HG03139 (cell line): Measurements from ENCODE around the gene PPAN.
A peak's percentile ranks its signal among the peaks of the same experiment; 100 is the strongest.

Experiments
- ATAC-seq: cut with Tn5 transposase; IDR thresholded peaks from one replicate; pipeline ENCODE4 v1.9.1; 2021; ENCODE audit not compliant: unreplicated experiment

Gene PPAN

DNA sequence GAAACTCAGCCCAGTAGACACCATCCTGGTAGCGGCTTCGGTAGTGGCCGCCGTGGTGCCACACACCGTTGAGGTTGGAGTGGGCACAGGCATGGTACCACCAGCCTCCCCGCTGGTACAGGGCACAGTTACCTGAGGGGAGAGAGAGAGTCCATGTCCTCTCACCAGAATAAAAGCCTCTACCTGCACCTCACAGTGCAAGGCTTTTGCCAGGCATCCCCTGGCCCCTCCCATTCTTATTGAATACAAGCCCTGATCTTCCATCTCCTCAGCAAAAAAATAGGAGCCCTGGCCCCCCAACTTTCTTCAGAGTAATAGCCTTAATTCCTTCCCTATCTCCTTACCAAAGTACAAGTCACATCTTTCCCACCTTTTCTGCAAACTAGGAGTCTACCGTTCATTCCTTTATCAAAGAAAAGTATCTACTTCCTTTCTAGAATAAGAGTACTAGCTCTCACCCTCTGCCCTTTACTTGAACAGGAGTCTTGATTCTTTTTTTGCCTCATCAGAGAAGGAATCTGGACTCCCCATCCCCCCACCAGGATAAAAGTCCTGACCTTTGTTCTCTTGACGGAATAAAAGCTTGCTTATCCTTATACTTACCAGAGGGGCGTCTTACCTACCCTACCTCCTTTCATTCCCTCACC, 13.4 kb upstream of the PPAN start:
- no peak for ATAC-seq

DNA sequence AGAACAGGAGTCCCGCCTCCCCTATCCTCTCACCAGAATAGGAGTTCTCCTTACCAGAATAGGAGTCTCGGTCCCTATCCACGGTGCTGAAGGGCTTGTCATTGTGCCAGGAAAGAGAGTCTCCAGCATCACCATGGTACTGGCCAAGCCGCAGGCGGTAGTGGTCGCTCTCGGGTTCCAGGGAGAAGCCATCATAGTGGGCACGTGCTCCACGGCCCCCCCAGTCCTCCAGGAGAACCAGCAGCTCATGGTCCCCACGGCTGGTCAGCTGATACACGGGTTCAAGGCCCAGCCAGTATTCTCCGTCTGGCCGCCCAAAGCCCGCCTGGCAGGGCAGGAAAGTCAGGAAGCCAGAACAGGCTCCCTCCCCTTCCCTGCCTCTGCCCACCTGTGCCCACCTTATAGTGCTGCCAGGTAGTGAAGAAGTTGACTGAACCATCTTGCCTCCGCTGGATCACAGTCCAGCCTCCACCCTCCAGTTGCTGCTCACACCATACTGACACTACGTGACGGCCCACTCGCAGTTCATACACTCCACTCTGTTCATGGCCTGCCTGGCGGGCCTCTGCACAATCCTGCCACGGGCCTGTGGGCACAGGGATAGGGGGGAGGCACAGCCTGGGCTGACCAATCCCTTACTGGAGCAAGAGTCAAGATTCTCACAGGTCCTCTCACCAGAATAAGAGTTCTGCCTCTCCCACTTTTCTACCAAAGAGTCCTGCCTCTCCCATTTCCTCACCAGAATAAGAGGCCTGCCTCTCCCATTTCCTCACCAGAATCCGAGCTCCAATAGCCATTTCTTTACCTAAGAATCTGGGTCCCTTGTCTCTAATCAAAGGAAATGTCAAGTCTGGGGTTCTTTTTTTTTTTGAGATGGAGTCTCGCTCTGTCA, 12.6 kb upstream of the PPAN start:
- ATAC-seq, result no peak

DNA sequence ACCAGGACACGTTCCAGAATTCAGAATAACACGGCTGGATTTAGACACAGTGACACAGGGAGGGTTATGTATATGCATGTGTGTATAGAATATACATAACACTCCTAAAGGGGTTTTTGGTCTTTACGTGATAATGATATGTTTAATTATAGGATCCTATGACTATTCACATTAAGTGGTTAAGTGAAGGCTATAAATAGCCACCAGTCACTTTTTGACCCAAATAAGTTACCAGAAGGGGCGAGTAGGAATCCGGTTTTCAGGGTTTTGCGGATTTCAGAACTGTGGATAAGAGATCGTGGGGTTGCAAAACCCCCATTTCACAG, 10.6 kb upstream of the PPAN start:
- no peak for ATAC-seq

DNA sequence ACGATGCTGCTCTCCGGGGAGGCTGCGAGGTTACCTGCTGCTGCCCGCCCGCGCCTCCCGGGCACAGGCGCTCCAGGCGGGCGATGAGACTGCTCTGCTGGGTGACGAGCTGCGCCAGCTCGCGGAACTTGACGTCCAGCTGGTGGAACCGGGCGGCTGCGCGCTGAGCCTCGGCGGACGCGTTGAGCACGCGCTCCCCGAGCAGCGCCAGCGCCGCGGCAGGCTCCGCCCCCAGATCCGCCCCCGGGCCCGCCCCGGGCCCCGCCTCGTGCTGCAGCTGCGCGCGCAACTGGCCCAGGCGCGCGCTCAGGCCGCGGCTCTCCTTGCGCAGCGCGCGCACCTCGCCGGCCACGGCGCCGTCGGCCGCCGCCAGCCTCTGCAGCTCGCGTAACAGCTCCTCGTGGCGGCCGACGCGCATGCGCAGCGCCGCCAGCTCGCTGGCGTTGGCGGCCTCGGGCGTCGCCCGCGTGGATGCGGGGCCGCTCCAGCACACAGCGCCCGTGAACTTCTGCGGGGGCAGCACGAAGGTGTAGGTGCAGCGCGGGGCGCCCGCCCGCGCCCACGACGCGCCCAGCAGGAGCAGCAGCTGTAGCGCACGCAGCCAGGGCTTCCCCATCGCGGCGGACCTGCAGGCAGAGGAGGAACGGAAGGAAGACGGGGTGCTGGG, 10.1 kb upstream of the PPAN start:
- ATAC-seq, result peak; percentile 70

DNA sequence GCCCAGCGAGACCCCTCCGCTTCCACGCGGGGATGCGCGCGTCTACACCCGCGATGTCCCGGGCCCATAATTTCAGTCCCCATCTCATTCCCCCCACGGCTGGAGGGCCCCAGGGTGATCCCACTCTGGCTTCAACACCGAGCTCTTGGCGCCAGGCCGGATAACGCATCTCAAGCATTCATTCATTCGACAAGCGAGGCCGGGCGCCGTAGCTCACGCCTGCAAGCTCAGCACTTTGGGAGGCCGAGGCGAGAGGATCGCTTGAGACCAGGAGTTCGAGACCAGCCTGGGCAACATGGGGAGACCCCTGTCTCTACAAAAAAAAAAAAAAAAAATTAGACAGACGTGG, 9.6 kb upstream of the PPAN start:
- no peak for ATAC-seq

DNA sequence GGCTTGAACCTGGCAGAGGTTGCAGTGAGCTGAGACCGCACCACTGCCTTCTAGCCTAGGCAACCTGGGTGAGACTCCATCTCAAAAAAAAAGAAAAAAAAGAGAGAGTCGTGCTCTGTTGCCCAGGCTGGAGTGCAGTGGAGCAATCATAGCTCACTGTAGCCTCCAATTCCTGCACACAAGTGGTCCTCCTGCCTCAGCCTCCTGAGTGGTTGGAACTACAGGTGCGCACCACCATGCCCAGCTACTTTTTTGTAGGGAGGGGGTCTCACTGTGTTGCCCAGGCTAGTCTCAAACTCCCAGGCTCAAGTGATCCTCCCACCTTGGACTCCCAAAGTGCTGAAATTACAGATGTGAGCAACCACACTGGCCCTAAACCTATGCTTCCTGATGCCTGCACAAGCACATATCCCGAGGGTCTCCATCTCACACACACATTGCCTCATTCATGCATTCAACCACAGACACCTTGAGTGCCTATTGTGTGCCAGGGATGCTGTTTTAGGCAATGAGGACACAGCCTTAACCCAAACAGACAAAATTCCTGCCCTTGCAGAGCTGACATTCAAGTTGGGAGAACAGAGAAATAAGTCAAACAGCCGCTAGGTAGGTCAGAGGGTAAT, 5.9 kb upstream of the PPAN start:
- ATAC-seq, result no peak

DNA sequence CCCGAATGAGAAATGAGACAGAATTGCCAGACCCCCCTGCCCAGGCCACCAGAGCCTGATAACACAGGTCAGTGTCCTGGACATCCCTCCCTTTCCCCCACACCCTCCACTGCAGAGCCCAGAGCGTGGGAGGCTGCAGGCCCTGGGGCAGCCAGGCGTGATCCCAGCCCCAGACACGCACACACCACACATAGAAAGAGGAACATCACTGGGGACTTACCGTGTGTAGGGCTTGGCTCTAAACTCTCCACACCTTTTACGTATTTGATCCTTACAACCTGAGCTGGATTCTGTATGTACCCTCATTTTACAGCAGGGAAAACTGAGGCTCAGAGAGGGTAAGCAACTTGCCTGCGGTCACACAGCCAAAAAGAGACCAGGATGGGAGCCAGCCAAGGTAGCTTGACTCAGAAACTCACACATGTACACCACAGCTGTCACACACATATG, 3.4 kb upstream of the PPAN start:
- no peak for ATAC-seq

DNA sequence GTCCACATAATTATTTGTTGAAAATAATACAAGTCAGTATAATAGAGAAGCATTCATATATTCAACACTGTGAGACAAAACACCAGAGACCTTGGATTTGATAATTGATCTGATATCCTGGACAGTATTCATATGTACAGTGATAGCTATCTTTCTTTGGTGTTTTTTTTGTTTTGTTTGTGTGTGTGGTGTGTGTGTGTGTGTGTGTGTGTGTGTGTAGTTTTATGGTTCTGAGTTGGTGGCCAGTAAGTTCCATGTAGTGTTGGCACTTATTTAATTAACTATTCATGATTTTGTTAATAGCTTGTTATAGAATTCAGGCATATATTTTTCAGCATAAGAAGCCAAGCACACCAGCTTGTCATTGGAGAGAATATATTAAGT, 2.0 kb upstream of the PPAN start:
- ATAC-seq, result no peak

DNA sequence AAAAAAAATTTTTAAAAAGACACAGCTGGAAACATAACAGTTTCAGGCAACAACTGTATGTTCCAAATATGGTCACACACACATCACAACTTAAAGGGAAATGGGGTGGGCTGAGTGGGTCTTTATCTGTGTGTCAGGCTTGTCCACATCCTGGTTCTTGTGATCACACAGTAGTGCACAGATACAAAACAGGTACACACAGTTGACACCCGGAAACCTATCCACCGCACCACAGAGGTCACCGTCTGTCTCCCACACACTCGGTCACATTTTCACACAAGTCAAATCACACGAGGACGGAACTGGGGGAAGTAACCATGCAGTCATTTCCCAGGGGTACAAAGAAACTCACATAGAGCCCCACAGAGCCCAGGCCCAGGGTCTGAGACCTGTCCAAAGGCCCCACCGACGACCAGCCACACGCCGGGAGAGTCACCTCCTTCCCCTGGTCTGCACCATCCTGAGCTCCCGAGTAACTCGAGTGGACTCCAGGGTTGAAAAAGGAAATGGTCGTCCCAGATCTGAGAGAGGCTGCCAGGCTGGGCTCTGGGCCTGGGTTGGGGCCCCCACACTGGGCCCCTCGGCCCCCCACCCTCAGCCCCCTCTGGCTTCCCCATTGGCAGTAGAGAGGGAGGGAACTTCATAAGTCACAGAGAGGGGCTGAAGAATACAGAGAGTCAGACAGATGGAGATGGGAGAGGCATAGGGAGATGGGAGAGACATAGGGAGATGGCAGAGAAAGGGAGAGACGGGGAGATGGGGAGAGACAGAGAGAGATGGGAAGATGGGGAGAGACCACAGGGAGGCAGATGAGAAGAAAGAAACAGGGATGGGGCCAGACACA, 1.3 kb upstream of the PPAN start:
- peak; percentile 35 for ATAC-seq

DNA sequence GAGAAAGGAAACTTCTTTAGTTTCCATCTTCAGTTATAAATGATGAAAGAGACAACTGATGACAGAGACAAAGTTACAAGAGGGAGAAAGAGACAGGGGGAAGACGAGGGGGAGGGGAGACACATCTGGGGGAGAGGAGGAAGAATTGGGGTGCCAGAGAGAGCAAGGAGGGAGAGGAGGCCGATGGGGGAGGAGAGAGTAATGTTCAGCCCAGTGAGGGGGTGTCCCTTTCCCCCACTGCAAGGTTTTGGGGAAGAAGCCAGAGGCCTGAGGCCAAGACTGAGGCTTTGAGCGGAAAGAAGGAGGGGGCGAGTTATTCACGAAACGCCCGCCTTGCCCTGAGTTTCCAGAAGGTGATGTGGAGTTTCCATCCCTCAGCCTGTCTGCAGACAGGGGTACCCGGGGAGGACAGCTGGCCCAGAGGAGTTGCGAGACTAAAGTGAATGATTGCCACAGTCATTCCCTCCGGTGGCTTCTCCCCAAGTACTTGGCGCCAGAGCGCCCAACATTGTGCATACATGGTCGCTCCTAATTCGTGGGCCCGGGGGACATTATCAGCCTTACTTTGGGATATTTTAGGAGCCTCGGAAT, 558 bp upstream of the PPAN start:
- ATAC-seq, result peak; percentile 8

DNA sequence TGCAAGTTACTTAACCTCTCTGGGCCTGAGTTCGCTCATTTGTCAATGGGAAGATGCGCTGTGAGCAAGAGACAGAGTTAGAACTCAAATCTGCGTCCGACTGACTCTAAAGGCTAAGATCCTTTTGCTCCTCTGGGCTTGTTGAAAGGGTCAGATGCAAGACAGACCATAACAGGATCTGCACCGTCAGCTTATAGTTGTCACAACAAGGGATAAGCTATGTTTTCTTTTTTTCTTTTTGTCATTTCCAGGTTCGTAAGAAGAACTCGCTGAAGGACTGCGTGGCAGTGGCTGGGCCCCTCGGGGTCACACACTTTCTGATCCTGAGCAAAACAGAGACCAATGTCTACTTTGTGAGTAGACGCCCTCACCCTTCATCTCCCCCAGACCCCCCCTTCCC, 1.1 kb downstream of the PPAN start:
- no peak for ATAC-seq

DNA sequence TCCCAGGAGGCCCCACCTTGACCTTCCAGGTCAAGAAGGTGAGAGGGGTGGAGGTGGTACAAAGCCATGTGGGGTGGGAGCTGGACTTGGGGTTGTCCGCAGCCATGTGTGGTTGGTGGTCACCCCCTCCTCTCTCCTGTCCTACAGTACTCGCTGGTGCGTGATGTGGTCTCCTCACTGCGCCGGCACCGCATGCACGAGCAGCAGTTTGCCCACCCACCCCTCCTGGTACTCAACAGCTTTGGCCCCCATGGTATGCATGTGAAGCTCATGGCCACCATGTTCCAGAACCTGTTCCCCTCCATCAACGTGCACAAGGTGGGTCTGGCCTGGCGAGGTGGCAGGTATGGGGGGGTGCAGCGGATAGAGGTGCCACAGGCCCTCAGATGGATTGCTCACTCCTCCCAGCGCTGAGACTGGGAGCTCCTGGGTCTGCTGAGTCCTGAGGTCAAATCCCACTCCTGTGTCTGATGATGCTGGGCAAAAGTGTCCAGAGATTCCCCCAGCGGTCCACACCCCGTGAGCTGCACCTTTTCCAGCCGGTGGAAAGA, 1.7 kb downstream of the PPAN start:
- no peak for ATAC-seq

DNA sequence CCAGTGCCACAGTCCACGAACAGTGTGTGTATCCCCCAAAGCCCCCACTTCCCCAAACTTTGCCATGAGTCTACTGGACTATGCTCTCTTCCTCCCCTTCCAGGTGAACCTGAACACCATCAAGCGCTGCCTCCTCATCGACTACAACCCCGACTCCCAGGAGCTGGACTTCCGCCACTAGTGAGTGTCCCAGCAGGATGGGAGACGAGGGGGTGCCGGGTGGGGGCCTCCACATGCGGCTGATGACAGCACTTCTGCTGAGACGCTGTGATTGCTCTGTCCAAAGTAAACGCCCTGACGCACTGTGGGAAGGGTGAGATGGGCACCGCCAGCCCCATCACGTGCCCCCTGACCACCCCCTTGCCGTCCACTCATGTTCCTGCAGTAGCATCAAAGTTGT, 3.4 kb downstream of the PPAN start:
- no peak for ATAC-seq

DNA sequence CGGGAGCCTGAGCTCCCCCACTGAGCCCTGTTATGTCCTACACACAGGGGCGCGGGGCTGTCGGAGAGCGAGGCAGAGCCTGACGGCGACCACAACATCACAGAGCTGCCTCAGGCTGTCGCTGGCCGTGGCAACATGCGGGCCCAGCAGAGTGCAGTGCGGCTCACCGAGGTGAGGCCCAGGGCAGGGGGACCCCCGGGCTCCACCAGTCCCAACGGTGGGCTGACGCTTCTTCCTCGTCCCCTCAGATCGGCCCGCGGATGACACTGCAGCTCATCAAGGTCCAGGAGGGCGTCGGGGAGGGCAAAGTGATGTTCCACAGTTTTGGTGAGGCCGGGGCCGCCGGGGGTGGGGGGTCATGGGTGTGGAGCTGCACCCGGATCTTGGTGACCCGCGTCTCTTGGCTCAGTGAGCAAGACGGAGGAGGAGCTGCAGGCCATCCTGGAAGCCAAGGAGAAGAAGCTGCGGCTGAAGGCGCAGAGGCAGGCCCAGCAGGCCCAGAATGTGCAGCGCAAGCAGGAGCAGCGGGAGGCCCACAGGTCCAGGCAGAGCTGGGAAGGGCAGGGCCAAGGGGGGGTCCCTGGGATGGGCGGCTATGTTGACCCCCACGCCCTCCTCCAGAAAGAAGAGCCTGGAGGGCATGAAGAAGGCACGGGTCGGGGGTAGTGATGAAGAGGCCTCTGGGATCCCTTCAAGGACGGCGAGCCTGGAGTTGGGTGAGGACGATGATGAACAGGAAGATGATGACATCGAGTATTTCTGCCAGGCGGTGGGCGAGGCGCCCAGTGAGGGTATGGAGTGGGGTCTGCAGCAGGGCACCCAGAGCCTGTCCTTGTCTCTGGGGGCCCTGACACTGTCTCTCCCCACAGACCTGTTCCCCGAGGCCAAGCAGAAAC, 4.2 kb downstream of the PPAN start:
- no peak for ATAC-seq

DNA sequence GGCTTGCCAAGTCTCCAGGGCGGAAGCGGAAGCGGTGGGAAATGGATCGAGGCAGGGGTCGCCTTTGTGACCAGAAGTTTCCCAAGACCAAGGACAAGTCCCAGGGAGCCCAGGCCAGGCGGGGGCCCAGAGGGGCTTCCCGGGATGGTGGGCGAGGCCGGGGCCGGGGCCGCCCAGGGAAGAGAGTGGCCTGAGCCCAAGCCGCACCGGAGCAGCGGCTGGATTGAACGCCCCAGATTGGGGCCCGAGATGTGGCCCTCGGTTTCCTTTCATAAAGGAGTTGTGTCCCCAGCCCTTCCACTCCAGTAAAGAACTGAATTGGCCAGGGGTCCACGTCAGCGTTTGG, 4.8 kb downstream of the PPAN start:
- ATAC-seq, result no peak

DNA sequence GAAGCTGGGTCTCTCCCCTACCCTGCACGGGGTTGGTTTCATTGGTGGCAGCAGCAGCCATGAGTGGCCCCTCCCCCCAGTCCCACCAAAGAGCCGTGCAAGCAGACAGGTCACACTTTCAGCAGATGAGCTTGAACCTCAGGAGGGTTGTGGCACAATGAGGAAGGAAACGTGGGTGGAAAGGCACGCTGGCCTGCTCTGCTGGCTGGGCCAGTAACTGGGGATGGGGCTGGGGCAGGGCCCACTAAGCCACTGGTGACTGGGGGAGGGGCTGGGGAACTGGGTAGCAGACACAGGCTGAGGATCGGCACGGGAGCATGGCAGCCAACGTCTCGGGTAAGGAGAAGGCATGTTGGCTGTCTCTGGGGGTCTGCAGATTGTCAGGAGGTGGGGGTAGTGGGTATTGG, 5.2 kb downstream of the PPAN start, which contains the start of gene P2RY11:
Gene P2RY11 (plus strand): TSS at position 289 of the 407 bp plus-strand sequence. CDS start 29 bp downstream, at position 318.
- ATAC-seq, result no peak

DNA sequence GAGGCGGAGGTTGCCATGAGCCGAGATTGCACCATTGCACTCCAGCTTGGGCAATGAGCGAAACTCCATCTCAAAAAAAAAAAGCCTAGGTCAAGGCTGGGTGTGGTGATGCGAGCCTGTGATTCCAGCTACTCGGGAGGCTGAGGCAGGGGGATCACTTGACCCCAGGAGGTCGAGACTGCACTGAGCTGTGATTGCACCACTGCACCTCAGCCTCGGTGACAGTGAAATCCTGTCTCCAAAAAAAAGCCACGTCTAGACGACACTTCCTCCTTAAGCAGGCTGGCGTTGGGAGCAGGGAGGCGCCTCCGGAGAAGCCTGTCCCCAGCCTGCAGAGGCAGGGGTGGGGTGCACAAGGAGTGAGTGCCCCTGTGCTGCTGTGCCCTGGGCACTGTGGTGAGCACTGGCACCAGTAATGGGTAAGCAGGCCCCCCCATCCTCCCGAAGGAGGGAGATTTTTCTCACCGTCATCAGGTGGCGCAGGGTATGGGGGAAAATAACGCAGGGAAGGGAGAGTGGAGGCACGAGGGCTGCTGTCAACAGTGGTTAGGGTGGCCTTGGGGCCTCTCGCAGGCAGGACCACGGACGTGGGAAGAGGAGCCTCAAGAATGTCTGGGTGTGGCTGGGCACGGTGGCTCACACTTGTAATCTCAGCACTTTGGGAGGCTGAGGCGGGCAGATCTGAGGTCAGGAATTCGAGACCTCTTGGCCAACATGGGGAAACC, 6.0 kb downstream of the PPAN start:
- ATAC-seq, result no peak

DNA sequence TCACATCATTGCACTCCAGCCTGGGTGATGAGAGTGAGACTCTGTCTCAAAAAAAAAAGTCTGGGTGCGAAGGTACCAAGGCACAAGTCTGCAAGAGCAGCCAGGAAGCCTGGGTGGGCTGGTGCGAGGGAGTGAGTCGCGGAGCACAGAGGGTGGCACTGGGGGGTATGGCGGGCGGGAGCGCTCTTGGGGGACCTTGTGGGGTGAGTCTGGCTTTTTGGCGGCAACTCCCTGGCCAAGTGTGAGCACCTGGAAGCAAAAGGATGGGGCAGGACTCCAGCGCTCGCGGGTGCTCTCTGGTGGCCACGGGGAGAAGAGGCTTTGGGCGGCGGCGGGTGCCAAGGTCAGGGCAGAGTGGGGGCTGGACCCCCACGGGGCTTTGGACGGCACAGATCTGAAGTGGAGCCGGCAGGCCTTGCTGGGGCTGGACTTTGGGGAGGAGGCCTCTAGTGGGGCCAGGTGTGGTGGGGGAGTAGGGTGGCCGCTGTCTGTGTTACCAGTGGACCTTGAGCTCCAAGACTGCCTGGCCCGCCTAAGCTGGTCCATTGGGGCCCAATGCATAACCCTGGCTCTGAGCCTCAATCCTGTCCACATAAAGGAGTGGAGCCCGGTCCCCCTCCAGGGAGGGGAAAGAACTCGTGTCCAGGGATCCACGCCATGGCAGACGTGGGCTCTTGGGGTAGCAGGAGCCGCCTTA, 6.9 kb downstream of the PPAN start:
- no peak for ATAC-seq
